ENCODE results near the gene CCHCR1. TPM values are rescaled to one million over a fixed set of nuclear protein-coding genes. Genes with fewer than 3 reads are reported as not detected.

Gene CCHCR1
- total and polyA plus RNA-seq, 9 of the 15 experiments (the other 6 are each of a cell fraction or from before 2014, with no cell fraction given): 1.2 to 47.3 (median 32.0) TPM

DNA sequence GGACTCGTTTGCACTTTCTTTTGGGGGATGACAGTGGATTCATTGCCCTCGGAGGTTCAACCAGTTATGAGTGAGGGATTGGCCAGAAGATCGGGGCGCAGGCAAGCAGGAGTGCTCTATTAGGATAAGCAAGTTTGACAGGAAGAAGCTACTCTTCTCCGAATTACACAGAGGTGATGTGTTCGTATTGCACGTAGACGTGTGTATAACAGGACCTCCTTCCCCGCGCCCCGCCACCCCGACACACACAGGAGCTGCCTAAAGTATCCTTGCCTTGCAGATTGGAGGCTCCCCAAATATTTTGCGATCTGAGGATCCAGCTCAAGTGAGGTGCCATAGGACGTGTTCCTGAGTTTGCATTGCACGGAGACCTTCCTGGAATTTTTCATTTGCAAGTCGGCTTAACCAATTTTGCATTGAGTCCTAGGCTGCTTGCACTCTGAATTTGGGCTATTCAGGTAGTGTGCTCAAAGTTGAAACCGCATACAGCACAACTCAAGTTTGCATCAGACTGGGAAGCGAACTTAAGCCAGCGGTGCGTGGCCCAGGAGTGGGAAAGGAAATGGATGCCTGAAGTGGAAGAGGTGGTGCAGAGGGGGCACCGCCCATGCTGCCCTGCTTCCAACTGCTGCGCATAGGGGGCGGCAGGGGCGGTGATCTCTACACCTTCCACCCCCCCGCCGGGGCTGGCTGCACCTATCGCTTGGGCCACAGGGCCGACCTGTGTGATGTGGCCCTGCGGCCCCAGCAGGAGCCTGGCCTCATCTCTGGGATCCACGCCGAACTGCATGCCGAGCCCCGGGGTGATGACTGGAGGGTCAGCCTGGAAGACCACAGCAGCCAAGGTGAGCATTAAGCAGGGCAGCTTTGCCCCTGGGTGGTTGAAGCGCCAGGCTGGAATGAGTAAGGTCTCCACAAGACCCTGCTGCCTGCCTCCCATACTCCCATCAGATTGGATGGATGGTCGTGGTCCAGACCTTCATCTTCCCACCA lies 1.6 kb upstream of the CCHCR1 start:
- intact Hi-C loops (cut with micrococcal nuclease): loop anchor here (2.0 kb wide), 1 partner anchor 22 kb away; no protein-coding TSS in a partner anchor
- 0 out of 2 replicates have a peak, but pooled peaks have one; percentile 32 for TF ChIP-seq ZSCAN29 (IDR thresholded peaks at IDR 0.05)
- TF ChIP-seq, protein P1, sequence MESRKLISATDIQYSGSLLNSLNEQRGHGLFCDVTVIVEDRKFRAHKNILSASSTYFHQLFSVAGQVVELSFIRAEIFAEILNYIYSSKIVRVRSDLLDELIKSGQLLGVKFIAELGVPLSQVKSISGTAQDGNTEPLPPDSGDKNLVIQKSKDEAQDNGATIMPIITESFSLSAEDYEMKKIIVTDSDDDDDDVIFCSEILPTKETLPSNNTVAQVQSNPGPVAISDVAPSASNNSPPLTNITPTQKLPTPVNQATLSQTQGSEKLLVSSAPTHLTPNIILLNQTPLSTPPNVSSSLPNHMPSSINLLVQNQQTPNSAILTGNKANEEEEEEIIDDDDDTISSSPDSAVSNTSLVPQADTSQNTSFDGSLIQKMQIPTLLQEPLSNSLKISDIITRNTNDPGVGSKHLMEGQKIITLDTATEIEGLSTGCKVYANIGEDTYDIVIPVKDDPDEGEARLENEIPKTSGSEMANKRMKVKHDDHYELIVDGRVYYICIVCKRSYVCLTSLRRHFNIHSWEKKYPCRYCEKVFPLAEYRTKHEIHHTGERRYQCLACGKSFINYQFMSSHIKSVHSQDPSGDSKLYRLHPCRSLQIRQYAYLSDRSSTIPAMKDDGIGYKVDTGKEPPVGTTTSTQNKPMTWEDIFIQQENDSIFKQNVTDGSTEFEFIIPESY (CRISPR knock-in tag; IDR thresholded peaks at IDR 0.05): no peak
- TF ChIP-seq RB1 (IDR thresholded peaks at IDR 0.05; ENCODE audit: low read depth): 0 out of 2 replicates have a peak, but pooled peaks have one; percentile 31
- TF ChIP-seq GTF2A2 (tag; IDR thresholded peaks at IDR 0.05): no peak
- TF ChIP-seq TOE1 (IDR thresholded peaks at IDR 0.05; ENCODE audit: borderline replicate concordance): 0 out of 2 replicates have a peak, but pooled peaks have one; percentile 52
- TF ChIP-seq TOE1 (CRISPR knock-in tag; IDR thresholded peaks at IDR 0.05; ENCODE audit: borderline replicate concordance, low read depth): no peak
- TF ChIP-seq, protein P2, sequence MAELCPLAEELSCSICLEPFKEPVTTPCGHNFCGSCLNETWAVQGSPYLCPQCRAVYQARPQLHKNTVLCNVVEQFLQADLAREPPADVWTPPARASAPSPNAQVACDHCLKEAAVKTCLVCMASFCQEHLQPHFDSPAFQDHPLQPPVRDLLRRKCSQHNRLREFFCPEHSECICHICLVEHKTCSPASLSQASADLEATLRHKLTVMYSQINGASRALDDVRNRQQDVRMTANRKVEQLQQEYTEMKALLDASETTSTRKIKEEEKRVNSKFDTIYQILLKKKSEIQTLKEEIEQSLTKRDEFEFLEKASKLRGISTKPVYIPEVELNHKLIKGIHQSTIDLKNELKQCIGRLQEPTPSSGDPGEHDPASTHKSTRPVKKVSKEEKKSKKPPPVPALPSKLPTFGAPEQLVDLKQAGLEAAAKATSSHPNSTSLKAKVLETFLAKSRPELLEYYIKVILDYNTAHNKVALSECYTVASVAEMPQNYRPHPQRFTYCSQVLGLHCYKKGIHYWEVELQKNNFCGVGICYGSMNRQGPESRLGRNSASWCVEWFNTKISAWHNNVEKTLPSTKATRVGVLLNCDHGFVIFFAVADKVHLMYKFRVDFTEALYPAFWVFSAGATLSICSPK (IDR thresholded peaks at IDR 0.05; ENCODE audit: borderline replicate concordance): 0 out of 2 replicates have a peak, but pooled peaks have one; percentile 0
- TF ChIP-seq HDAC1 (IDR thresholded peaks at IDR 0.05): peak in 1 of 2 experiments; percentile 68; a peak in 1 of 4 replicates
- TF ChIP-seq SMARCA4 (IDR thresholded peaks at IDR 0.05): peak; percentile 45; the same call in 1 of the 2 replicates
- TF ChIP-seq, protein P3, sequence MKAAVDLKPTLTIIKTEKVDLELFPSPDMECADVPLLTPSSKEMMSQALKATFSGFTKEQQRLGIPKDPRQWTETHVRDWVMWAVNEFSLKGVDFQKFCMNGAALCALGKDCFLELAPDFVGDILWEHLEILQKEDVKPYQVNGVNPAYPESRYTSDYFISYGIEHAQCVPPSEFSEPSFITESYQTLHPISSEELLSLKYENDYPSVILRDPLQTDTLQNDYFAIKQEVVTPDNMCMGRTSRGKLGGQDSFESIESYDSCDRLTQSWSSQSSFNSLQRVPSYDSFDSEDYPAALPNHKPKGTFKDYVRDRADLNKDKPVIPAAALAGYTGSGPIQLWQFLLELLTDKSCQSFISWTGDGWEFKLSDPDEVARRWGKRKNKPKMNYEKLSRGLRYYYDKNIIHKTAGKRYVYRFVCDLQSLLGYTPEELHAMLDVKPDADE (conservative IDR thresholded peaks at IDR 0.05; ENCODE audit: control insufficient read depth, low read depth, low read length): 0 out of 2 replicates have a peak, but pooled peaks have one; percentile 22
- TF ChIP-seq, protein P4, sequence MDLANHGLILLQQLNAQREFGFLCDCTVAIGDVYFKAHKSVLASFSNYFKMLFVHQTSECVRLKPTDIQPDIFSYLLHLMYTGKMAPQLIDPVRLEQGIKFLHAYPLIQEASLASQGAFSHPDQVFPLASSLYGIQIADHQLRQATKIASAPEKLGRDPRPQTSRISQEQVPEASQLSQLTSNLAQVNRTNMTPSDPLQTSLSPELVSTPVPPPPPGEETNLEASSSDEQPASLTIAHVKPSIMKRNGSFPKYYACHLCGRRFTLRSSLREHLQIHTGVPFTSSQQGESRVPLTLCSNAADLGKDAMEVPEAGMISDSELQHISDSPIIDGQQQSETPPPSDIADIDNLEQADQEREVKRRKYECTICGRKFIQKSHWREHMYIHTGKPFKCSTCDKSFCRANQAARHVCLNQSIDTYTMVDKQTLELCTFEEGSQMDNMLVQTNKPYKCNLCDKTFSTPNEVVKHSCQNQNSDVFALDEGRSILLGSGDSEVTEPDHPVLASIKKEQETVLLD (IDR thresholded peaks at IDR 0.05): 0 out of 2 replicates have a peak, but pooled peaks have one; percentile 33
- TF ChIP-seq SMARCA5 (IDR thresholded peaks at IDR 0.05): 0 out of 2 replicates have a peak, but pooled peaks have one; percentile 22
- TF ChIP-seq MYNN (IDR thresholded peaks at IDR 0.05): peak; percentile 42; the same call in 1 of the 2 replicates
- no peak for TF ChIP-seq MYNN (CRISPR knock-in tag; IDR thresholded peaks at IDR 0.05)

More for the DNA sequence above, 1.6 kb upstream of the CCHCR1 start:
- Histone ChIP-seq H3K27me3 (ENCODE audit: control insufficient read depth in 2 of 2, insufficient read depth in 2 of 2, low read length in 2 of 2) (no peaks in the 10 kb centered on the region), H3K4me2 (ENCODE audit: insufficient read depth, low read length) (peak overlapping the region; percentile 92), H3K9me3 (replicated peaks; ENCODE audit: control insufficient read depth, insufficient read depth, low read depth, low read length) (no peaks in the 10 kb centered on the region), H3K4me1 (replicated peaks in 1 of 2; ENCODE audit: control insufficient read depth in 2 of 2, insufficient read depth in 2 of 2, low read length in 2 of 2) (peaks cover 17 to 30% of the 10 kb centered on the region in 2 experiments; a peak in 4 of 5 replicates), H3K36me3 (ENCODE audit: control insufficient read depth, insufficient read depth, low read length) (peaks cover 44% of the 10 kb centered on the region; the same call in 2 of the 3 replicates), H4K20me1 (replicated peaks; ENCODE audit: control insufficient read depth, insufficient read depth, low read length) (no peaks in the 10 kb centered on the region; the same call in 1 of the 2 replicates), H2AFZ (ENCODE audit: low read depth, low read length) (peak overlapping the region; percentile 96), H3K27ac (ENCODE audit: extremely low read depth, low read depth, low read length) (peak overlapping the region; percentile 53), H3K9me1 (ENCODE audit: control insufficient read depth, insufficient read depth, low read length) (no peaks in the 10 kb centered on the region), H3K9ac (ENCODE audit: insufficient read depth in 1 of 2, low read depth in 2 of 2, low read length in 2 of 2) (peak overlapping the region; percentile 81 to 96), H3K4me3 (peak overlapping the region; percentile 75), H3K79me2 (ENCODE audit: control insufficient read depth, insufficient read depth, low read length) (peaks cover 24% of the 10 kb centered on the region; the same call in 2 of the 3 replicates)
- in situ Hi-C loops (cut with MboI): no loop called here
- ATAC-seq: peak; percentile 14
- CTCF ChIA-PET (ENCODE audit: low intra/inter-chr PET ratio): interaction anchor here (0.6 kb wide), 1 partner anchor 148 kb away, joined by 3 read pairs; no protein-coding TSS in a partner anchor
- WGBS (ENCODE audit: insufficient coverage, low coverage, missing lambda C conversion rate): 22% methylated on average over 35 of the region's 35 CpGs
- POLR2A ChIA-PET: interaction anchor here (0.6 to 1.9 kb wide), 10 partner anchors 8 to 1033 kb away, joined by 3 to 7 read pairs (median 4); no protein-coding TSS in a partner anchor
- DNase-seq (ENCODE audit: extremely low read depth in 1 of 4, low spot score in 3 of 4): peak; percentile 52 to 75 (median 64)
- FAIRE-seq: peak; percentile 72
- TSS peak; percentile 59 for BruUV-seq (replicated peaks)
